Measurements from ENCODE around the gene MAGEA9B.
A peak's percentile ranks its signal among the peaks of the same experiment; 100 is the strongest.
"Not testable (repeated sequence)": the region's sequence is repeated elsewhere in the genome, so short reads cannot be mapped to it uniquely, and the experiment has no call there.

Gene MAGEA9B

DNA sequence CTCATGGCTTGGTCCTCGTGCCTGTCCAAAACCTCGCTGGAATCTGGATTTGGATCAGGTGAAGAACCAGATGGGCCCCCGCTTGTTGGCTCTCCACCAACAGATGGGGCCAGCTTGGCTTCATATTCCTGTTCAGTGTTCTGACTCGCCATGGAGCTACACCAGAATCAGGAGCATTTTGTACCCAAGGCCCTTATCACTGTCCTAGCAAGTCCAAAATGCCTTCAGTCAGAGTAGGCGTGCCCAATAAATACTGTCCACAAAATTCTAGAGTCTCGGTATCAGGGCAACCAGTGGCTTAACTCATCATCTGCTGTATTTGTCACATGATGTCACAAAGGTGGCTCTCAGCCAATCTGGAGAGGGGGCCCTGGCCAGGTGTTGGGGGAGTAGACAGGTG is 37.6 kb downstream of the MAGEA9B start, which contains the start of gene HSFX3:
Gene HSFX3, minus strand, starts transcription at position 224 of the 400 bp plus-strand sequence. Its CDS starts 72 bp downstream, at position 152.
- H3K4me3 ChIP-seq (ENCODE audit: low read depth, low read length): not testable (repeated sequence)

DNA sequence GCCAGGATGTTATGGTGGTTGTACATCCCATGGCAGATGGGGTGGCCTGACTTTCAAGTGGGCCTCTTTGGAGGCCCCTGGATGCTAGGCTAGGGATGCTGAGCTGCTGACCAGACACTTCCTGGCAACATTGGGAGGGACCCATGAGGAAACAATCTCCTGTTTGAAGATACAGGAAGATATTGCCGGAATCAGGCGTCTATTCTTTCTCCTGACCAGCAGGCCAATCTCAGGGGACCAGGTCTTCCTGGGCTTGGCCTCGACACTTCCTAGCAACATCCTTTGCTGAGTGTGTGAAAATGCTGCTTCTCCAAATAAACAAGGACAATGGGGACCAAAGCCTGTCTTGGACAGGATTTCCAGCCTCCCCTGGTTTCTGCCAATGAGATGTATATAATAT is 39.5 kb downstream of the MAGEA9B start:
- H3K4me3 ChIP-seq (ENCODE audit: low read depth, low read length): not testable (repeated sequence)

DNA sequence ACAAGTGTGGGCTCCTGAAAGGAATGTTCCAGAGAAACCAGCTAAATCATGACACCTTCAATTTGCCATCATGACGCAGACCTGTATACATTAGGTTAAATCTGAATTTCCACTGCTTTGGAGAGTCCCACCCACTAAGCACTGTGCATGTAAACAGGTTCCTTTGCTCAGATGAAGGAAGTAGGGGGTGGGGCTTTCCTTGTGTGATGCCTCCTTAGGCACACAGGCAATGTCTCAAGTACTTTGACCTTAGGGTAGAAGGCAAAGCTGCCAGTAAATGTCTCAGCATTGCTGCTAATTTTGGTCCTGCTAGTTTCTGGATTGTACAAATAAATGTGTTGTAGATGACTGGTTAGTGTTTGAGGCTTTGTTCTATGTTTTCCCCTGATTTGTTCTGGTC is 40.3 kb downstream of the MAGEA9B start:
- H3K4me3 ChIP-seq (ENCODE audit: low read depth, low read length): not testable (repeated sequence)

DNA sequence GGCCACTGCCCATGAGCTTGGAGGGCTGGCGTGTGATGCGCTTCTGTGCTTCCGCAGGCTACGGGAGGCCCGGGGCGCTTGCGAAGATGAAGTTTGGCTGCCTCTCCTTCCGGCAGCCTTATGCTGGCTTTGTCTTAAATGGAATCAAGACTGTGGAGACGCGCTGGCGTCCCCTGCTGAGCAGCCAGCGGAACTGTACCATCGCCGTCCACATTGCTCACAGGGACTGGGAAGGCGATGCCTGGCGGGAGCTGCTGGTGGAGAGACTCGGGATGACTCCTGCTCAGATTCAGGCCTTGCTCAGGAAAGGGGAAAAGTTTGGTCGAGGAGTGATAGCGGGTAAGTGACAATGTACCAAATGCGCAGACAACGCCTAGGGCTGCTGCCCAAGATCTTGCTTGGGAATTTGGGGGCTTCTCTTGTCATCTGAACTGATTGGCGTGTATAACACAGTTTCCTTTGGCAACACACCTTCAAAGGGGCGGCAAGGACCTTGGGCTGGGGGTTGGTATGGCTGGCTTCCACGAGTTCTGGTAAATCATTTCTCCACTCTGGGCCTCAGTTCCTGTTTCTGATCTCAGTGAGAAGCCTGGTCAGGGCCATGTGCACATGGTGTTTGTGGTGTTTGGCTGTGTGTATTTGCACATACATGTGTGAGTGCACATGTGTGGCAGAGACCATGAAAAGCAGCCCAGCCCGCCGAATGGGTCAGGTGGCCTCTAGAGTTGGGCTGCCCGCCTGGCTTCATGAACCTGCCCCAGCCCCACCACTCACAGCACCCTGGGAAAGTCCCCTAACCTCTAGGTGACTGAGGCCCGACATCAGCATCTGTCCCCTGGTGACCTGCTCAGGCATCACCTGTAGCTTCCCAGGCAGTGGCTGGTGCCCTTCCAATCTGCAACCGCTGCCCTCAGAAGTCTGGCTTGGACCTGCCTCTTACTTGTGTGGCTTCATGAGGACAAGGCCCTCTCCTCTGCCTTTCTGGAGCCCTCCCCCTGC is 41.4 kb downstream of the MAGEA9B start:
- not testable (repeated sequence) for H3K4me3 ChIP-seq (ENCODE audit: low read depth, low read length)

DNA sequence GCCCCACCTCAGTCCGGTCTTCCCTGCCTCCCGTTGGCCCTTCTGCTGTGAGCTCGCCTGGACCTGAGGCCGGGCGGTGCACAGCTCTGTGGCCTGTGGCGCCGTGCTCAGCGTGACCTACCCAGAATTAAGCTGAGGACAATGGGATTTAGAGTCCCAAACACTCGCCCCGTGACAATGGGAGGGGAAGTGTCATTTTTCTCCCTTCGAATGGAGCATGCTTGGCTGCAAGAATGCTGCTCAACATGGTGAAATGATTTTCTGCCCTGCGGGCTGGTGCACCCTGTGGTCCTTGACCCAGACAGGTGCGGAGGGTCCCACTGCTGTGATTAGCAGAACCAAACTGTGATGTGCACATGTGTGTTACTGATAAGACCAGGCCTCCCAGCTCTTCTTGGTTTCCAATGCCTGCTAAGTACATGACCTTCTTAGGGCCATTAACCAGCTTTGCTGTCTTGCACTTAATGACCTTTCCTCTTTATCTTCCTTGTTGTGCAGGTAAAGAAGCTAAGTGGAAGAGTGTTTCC is 45.7 kb downstream of the MAGEA9B start:
- TF ChIP-seq, protein P1, sequence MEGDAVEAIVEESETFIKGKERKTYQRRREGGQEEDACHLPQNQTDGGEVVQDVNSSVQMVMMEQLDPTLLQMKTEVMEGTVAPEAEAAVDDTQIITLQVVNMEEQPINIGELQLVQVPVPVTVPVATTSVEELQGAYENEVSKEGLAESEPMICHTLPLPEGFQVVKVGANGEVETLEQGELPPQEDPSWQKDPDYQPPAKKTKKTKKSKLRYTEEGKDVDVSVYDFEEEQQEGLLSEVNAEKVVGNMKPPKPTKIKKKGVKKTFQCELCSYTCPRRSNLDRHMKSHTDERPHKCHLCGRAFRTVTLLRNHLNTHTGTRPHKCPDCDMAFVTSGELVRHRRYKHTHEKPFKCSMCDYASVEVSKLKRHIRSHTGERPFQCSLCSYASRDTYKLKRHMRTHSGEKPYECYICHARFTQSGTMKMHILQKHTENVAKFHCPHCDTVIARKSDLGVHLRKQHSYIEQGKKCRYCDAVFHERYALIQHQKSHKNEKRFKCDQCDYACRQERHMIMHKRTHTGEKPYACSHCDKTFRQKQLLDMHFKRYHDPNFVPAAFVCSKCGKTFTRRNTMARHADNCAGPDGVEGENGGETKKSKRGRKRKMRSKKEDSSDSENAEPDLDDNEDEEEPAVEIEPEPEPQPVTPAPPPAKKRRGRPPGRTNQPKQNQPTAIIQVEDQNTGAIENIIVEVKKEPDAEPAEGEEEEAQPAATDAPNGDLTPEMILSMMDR (IDR thresholded peaks at IDR 0.05; ENCODE audit: low read depth, low read length): no peak
- peak overlapping the region; percentile 76 for H3K4me3 ChIP-seq (ENCODE audit: low read depth, low read length)

DNA sequence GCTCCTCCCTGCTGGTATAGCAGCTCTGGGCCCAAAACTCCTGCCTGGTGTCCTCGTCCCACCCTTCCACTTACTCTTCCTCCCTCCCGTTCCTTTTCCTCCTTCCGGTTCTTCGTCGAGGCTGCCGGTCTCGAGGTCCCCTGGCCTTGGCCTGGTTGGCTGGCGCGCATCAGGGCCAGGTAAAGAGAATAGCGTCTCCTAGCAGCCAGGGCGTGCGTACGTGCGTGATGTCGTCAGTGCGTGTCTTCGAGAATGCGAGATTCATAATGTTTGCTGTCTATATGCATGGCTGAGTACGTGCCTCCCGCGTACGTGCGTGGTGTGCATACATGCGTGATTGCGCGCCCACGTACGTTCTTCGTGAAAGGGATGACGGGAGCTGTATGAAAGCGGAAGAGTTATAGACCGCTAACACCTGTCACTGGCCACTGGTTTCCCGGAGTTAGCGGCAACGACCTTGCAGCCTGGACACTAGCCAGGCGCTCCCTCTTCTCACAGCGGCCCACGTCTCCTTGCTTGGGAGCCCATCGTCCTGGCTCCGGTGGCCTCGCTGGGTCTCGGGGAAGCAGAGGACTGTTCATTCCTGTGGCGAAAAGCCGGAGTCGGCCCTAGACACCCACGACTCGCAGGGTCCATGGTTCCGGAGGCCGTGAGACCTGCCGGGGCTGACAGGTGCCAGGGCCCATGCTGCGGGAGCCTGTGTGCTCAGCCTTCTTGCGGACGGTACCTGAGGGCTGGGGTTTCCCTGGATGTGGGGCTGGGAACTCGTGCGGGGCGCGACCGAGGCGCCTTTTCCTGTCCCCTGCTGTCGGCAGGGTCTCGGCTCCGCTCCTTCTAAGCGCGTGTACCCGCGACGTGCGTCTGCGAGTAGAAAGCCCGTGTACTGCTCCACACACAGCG is 46.4 kb downstream of the MAGEA9B start, which contains the start of gene EOLA1:
Gene EOLA1, plus strand, starts transcription at position 392 of the 900 bp plus-strand sequence. CDS start 4,619 bp downstream, outside the sequence.
- H3K4me3 ChIP-seq (ENCODE audit: low read depth, low read length): peak within 1 kb of the TSS; percentile 76
- TF ChIP-seq, protein P1 (IDR thresholded peaks at IDR 0.05; ENCODE audit: low read depth, low read length): no peak

DNA sequence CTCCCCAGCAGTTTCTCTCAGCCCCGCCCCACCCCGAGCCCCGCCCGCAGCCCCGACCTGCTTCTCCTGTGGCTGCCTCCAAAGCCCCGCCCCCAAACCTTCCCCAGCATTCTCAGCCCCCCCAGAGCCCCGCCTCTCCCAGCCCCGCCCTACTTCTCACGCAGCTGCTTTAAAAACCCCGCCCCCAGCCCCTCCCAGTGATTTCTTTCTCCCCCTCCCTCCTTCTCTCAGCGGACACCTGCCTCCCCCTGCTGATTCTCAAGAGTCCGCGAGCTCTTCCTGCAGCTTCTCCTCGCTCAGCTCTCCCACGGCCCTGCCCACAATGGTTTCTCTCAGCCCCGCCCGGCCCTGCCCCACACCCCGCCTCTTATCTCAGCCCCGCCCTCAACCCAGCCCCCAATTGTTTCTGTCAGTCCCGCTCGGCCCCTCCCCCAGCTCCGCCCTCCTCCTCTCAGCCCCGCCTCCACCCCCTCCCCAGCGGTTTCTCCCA is 47.1 kb downstream of the MAGEA9B start:
- TF ChIP-seq, protein P1 (IDR thresholded peaks at IDR 0.05; ENCODE audit: low read depth, low read length): no peak
- H3K4me3 ChIP-seq (ENCODE audit: low read depth, low read length): peak overlapping the region; percentile 76

DNA sequence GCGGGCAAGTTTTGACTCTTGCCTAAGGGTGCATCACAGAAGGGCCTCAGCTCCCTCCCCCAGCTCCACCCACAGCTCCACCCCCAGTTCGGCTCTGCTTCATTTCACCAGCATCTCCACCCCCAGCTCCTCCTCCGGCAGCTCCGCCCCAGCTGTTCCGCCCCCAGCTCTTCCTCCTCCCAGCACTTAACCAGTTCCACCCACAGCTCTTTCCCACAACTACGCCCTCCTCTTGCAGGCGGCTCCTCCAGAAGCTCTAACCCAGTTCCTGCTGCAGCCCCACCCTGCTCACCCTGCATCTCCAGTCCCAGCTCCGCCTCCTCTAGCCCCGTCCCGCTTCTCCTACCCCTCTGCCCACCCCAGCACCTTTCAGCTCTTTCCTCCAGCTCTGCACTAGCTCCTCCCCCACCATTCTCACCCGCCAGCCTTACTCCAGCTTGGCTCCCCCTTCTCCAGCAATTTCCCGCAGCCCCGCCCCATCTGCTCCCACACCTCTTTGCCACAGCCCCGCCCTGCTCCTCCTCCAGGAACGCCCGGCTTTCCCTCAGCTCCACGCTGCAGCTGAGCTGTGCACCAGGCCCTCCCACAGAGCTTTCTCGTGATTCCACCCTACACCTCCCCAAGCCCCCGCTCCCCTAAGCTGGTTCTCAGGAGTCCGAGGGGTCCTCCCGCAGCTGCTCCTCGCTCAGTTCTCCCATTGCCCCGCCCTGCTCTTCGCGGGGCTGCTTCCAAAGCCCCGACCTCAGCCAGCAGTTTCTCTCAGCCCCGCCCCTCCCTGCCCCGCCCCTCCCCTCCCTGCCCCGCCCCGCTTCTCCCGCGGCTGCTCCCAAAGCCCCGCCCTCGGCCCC is 47.8 kb downstream of the MAGEA9B start:
- H3K4me3 ChIP-seq (ENCODE audit: low read depth, low read length): peak overlapping the region; percentile 50
- TF ChIP-seq, protein P1 (IDR thresholded peaks at IDR 0.05; ENCODE audit: low read depth, low read length): no peak

DNA sequence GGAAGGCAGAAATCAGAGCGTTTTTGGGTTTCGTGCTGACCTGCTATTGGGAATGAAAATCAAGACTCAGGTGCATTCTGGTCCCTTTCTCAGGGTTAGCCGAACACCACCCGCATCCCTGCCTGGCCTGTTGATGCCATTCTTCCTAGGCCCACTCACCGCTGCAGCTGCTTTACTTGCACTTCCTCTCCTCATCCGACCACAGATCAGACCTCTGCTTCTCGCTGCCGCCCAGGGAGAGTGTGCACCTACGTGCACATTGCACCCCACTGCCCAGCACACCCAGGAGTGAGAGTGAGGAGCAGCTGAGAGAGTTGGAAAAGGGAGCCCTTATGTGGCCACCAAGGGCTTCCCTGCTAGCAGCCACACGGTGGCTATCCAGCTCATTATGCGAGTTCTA is 49.8 kb downstream of the MAGEA9B start:
- not testable (repeated sequence) for H3K4me3 ChIP-seq (ENCODE audit: low read depth, low read length)

DNA sequence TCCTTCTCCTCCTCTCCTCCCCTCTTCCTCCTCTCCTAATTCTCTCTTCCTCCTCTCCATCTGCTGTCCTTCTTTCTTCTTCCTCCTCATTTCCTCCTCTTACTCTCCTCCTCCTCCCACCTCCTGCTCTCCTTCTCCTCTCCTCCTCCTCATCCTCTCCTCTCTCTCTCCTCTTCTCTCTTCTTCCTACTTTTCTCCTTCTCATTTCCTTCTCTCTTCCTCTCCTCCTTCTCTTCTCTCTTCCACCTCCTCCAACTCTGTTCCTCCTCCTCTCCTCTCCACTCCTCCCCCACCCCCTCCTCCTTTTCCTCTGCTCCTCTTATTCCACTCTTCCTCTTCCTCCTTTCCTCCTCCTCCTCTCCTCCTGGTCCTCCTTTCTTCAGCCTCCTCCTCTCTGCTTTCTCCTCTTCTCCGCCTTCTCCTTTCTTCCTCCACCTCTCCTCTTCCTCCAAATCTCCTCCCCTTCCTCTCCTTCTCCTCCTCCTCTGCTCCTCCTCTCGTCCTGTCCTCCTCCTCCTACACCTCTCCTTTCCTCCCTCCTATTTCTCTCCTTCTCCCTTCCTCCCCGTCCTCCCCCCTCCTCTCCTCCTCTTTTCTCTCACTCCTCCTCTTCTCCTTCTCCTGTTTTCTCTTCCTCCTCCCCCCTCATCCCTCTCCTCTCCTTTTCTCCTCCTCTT is 52.2 kb downstream of the MAGEA9B start:
- not testable (repeated sequence) for H3K4me3 ChIP-seq (ENCODE audit: low read depth, low read length)

DNA sequence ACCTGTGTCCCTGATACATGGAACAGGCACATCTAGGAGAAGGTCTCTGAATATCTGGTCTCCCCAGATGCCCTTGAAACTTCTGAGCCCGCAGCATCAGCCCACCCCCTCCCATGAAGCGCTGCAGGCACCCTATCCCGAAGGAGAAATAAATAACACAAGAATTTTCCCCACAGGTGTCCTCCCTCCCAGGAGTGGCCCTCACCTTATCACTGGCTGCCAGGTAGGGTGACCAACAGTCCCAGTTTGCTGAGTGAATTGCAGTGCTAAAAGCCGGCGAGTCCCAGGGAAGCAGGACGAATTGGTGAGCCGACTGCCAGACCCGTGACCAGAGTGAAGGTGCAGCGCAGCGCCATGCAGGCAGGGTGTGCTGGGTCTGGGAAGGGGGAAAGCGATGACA is 53.3 kb downstream of the MAGEA9B start:
- H3K4me3 ChIP-seq (ENCODE audit: low read depth, low read length): not testable (repeated sequence)

DNA sequence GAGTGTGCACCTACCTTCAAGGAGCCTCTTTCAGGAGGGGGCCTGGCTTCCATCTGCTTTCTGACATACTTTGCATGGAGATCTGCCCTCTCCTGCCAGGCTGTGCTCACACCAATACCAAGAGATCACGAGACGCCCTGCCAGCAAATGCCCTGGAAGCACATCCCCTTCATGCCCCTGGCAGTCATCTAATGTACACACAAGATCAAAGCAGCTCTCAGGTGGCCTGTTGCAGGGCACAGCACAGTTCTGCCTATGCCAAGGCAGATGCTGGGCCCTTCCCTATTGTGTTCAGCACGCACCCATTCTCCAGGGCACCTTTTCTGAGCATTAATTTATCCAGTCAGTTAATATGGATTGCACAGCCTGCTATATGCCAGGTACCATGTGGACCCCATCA is 54.4 kb downstream of the MAGEA9B start:
- H3K4me3 ChIP-seq (ENCODE audit: low read depth, low read length): not testable (repeated sequence)

Measured in WI38 (cell line).